Neuronal stem cell (in vitro differentiated cells): Measurements from ENCODE around the gene EPPIN. TPM values are rescaled to one million over a fixed set of nuclear protein-coding genes. Genes with fewer than 3 reads are reported as not detected.

Source experiments
- small RNA-seq: library from polyadenylated mRNA; stranded (forward); fragments of <200 nt; extraction: miRNeasy Mini kit (QIAGEN cat#:217004); gene quantifications from one replicate; pipeline ENCODE3, GENCODE V24; 2013; ENCODE audit not compliant: insufficient read depth

The EPPIN gene

Small RNA genes within 50 kb of the gene (small RNA-seq; reads per million reads assigned to genes)
- gene AL031663.1 (not detected), gene HSPD1P21 (not detected), gene RNA5SP485 (not detected)
